GM21529 (cell line): ENCODE data around the gene ULK2.

Experiments used
- ATAC-seq: cut with Tn5 transposase; IDR thresholded peaks from one replicate; pipeline ENCODE4 v1.9.1; 2021; ENCODE audit not compliant: unreplicated experiment

ULK2 gene

GRCh38 chr17:19747829-19748806, 119.6 kb downstream of the ULK2 start, which contains the start of gene ALDH3A1:
ALDH3A1 (minus strand) TSS chr17:19748298; CDS start chr17:19745129, 3,169 bp downstream.
- no peak for ATAC-seq

- no peak for ATAC-seq
These were observed 120.5 kb downstream of the ULK2 start for GRCh38 chr17:19747159-19747719.

DNA sequence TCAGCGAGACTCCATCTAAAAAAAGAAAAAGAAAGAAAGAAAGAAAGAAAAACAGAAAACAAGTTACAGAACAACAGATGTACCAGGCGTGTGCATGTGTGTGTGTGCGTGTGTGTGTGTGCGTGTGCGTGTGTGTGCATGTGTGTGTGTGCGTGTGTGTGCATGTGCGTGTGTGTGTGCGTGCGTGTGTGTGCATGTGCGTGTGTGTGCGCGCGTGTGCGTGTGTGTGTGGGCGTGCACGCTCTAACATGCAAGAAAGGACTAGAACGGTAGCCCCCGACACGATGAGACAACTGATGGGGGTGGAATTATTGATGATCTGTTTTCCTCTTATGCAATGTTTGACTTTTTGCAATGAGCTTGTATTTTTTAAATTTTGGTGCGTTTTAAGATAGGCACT, 121.2 kb downstream of the ULK2 start:
- no peak for ATAC-seq

DNA sequence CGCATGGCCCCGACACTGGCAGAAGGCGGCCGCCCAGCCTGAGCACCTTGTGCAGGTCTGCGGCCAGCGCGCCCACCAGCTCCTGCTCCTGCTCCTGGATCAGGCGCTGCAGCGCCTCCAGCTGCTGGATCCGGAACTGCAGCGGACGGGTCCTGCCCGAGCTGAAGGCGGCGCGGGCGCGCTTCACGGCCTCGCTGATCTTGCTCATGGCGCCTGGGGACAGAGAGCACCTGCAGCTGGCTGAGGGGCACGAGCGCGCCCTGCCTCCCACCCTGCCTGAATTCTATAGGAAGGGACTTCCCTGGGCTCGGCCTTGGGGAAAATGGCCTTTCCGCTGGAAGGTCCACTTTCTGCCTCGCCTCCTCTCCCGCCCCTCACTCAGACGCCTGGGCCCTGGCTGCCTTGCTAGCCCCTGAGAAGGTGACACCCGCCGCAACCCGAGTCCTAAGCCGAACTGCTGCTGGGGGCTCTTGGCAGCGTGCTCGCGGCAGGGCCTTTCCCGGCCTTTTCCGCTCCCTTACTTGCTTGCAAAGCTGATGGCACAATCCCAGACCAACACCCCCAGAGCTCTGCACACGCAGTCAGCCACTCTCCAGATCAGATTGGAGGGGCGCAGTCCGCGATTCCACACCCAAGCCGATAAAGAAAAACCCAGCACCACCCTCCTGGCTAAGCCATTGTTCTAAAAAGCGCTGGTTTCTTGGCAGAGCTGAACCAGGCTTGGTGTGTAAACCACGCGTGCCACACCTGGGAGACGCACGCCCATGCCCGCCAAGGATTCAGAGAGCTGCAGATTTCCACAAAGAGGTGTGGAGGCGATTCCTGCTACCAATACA, 122.6 kb downstream of the ULK2 start:
- peak; percentile 64 for ATAC-seq

- no peak for ATAC-seq
These were observed 123.2 kb downstream of the ULK2 start for GRCh38 chr17:19744492-19744891.

GRCh38 chr17:19743101-19744100, 124.3 kb downstream of the ULK2 start:
- ATAC-seq = no peak

- ATAC-seq = no peak
These were observed 125.2 kb downstream of the ULK2 start for GRCh38 chr17:19742495-19742894.

GRCh38 chr17:19741832-19742457, 125.8 kb downstream of the ULK2 start:
- ATAC-seq = no peak

- ATAC-seq = no peak
These were observed 126.8 kb downstream of the ULK2 start for GRCh38 chr17:19740933-19741332.

- ATAC-seq = no peak
These were observed 128.2 kb downstream of the ULK2 start for GRCh38 chr17:19739241-19740201.

DNA sequence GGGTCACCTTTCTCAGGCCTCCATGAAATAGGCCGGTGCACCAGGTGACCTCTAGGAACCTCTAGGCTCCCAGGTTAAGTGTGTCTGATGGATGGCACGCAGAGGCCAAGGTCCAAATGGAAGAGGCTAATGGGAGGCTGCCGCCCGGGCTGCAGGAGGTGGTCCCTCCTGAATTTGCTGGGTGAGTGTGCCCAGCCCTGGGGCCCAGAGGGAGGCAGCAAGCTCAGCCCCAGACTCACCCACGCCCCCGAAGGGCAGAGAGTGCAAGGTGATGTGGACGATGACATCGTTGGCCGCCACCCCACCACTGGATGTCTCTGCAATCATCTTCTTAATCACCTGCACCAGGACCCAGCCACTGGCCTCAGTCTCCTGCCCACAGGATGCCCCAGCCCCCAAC, 129.0 kb downstream of the ULK2 start:
- no peak for ATAC-seq

DNA sequence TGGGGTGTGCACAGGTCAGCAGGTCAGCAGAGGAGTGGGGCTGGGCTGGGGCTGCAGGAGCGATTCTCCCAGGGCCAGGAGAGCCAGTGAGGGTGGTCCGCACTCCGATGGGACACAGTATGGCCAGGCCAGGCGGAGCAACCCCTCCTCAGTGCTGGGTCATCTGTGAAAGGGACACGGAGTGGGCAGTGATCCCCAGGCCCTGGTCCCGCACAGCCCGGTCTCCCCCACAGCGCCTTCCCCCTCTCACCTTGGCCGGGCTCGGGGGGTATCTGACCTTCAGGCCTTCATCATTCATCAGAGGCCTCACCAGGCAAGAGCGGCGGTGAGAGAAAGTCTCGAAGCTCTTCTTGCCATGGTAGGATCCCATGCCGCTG, 129.7 kb downstream of the ULK2 start:
- ATAC-seq = no peak

DNA sequence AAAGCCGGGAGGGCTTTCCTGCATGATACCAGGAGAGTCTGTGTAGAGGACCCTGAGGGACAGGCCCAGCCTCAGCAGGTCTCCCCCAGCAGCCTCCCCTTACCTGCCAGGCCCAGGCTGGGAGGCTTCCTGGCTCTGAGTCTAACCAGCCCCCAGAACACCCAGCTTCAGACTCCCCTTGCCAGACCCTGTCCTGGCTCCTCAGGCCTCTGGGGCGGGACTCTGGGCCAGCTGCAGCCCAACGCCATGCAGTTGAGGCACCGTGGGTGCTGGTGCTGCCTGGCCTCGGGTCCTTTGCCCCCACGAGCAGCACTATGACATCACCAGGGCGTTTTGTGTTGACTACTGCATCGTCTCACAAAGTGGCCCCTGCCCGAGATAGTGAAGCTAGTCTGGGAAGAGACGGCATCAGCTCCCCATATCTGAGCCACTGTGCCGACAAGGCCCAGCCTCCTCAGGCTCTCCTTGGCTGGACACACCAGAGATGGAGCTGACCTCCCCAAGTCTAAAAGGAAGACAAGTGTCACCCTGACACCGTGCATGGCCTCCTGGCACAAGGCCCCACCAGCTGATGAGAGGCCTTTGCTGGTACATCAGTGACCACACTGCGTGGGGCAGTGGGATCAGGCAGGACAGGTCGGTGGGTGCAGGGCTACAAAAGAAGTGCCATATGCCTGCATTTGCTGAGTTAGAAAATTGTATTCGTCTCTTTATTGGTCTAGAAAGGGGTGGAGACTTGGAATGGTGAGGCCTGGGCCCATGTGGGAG, 130.2 kb downstream of the ULK2 start:
- no peak for ATAC-seq

DNA sequence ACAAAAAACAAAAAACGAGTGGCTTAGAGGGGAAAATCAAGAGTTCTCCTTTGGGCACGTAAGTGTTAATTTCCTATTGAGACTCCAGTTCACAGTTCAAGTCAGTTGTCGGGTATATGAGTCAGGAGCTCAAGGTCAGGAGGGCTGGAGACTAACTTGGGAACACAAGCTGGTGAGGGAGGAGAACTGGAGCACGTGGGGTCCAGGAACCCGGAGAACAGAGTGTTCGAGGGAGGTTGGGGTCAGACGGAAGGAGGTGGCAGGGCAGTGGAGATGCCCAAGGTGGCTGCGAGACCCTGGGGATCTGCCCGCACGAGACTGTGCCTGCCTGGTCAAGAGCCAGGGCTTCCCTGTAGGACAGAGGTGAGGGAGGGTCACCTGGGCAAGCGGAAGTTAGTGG, 131.7 kb downstream of the ULK2 start:
- no peak for ATAC-seq

GRCh38 chr17:19733953-19734526, 133.7 kb downstream of the ULK2 start:
- no peak for ATAC-seq

- no peak for ATAC-seq
These were observed 136.1 kb downstream of the ULK2 start for GRCh38 chr17:19731626-19732025.

DNA sequence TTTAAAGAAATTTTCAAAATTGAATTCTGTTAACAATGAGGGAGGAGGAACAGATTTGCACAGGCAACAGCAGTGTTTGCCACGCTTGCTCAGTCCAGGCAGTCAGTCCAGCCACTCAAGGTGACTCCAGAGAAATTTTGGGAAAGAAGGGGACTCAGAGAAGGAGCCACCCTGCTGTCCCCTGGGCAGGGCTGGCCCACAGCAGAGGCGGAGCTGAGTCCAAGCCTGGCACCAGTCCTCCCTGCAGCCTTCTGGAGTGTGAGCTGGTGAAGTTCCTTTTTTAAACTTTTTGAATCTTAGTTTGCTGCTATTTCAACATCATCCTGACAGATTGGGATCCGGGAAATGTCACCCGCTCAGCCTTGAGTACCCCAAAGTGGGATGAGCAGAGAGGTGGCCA, 136.9 kb downstream of the ULK2 start:
- no peak for ATAC-seq

- ATAC-seq = no peak
These were observed 137.8 kb downstream of the ULK2 start for GRCh38 chr17:19729900-19730299.
